Fibroblast of lung (primary cell): ENCODE data around the gene TBL1X.

Experiments
- CTCF ChIP-seq, 2 donors: IDR thresholded peaks in 1 of 2; conservative IDR thresholded peaks in 1 of 2; 1 replicate in 1 of 2; 2 replicates in 1 of 2; pipeline ENCODE4 v1.5.1; 2011 to 2012; ENCODE audit warnings: low read length in 2 of 2, control low read depth in 1 of 2, inconsistent platforms in 1 of 2, low read depth in 1 of 2, mild to moderate bottlenecking in 1 of 2
- EZH2 ChIP-seq: IDR thresholded peaks from 2 replicates; pipeline ENCODE4 v1.5.1; 2012; ENCODE audit warnings: low read length, control low read depth, mild to moderate bottlenecking; ENCODE audit errors: missing control alignments

- no peak for TF ChIP-seq CTCF (conservative IDR thresholded peaks at IDR 0.05 in 1 of 2, IDR thresholded peaks at IDR 0.05 in 1 of 2; ENCODE audit: low read depth in 1 of 2, low read length in 2 of 2)
- TF ChIP-seq EZH2: no peak
Observed at GRCh38 chrX:9738151-9738550, 273.3 kb downstream of the TBL1X start.
